ENCODE results near the gene BSCL2. TPM values are rescaled to one million over a fixed set of nuclear protein-coding genes. Genes with fewer than 3 reads are reported as not detected.

The BSCL2 gene
- total and polyA plus RNA-seq, 2 of the 13 experiments (the other 11 are each of a cell fraction or from before 2014, with no cell fraction given): 19.5 to 21.1 TPM

GRCh38 chr11:62753736-62754603 is 46.7 kb upstream of the BSCL2 start, which contains the start of gene ZBTB3 (continued):
- TF ChIP-seq ARID4A (CRISPR knock-in tag; IDR thresholded peaks at IDR 0.05; ENCODE audit: borderline replicate concordance) (peak; percentile 89), GATA4 (IDR thresholded peaks at IDR 0.05; ENCODE audit: borderline replicate concordance, low read depth) (0 out of 2 replicates have a peak, but pooled peaks have one; percentile 13), TEAD3 (CRISPR knock-in tag; optimal IDR thresholded peaks at IDR 0.05; ENCODE audit: borderline replicate concordance) (peak; percentile 13), MTERF4 (CRISPR knock-in tag; IDR thresholded peaks at IDR 0.05) (no peak), ZBTB43 (CRISPR knock-in tag; conservative IDR thresholded peaks at IDR 0.05) (no peak), ZNF597 (CRISPR knock-in tag; IDR thresholded peaks at IDR 0.05) (no peak), RFX5 (IDR thresholded peaks at IDR 0.05; ENCODE audit: low read depth, low read length) (peak; percentile 56; the same call in 1 of the 2 replicates), ZNF605 (CRISPR knock-in tag; IDR thresholded peaks at IDR 0.05) (0 out of 2 replicates have a peak, but pooled peaks have one; percentile 41), ETV5 (CRISPR knock-in tag; IDR thresholded peaks at IDR 0.05; ENCODE audit: borderline replicate concordance) (peak; percentile 11; the same call in 1 of the 2 replicates), GATAD1 (CRISPR knock-in tag; IDR thresholded peaks at IDR 0.05) (peak; percentile 86), PHF8 (CRISPR knock-in tag; IDR thresholded peaks at IDR 0.05) (peak; percentile 83), ZNF556 (CRISPR knock-in tag; IDR thresholded peaks at IDR 0.05; ENCODE audit: borderline replicate concordance) (no peak), CBX2 (IDR thresholded peaks at IDR 0.05; ENCODE audit: low read depth, low read length) (no peak), CBX2 (CRISPR knock-in tag; IDR thresholded peaks at IDR 0.05; ENCODE audit: low read depth) (no peak), ZBTB42 (CRISPR knock-in tag; IDR thresholded peaks at IDR 0.05) (no peak), ATF6 (CRISPR knock-in tag; conservative IDR thresholded peaks at IDR 0.05) (no peak), MXI1 (IDR thresholded peaks at IDR 0.05; ENCODE audit: borderline replicate concordance, low read depth, low read length) (peak; percentile 53; the same call in 1 of the 3 replicates), FLYWCH1 (CRISPR knock-in tag; IDR thresholded peaks at IDR 0.05) (no peak), NR2F6 (IDR thresholded peaks at IDR 0.05) (no peak; the same call in 1 of the 2 replicates), NR2F6 (CRISPR knock-in tag; IDR thresholded peaks at IDR 0.05) (0 out of 2 replicates have a peak, but pooled peaks have one; percentile 12)

All from HepG2 (cell line).